GM12878 (cell line): ENCODE measurements around the gene CCDC141. TPM values are rescaled to one million over a fixed set of nuclear protein-coding genes. Genes with fewer than 3 reads are reported as not detected.
A peak's percentile ranks its signal among the peaks of the same experiment; 100 is the strongest.

Experiments
- ATAC-seq: fragments of 200-7000 bp; cut with Tn5 transposase; 3 replicates; pipeline ENCODE4 v1.9.1; 2020; ENCODE audit warnings: mild to moderate bottlenecking, moderate library complexity
- BruUV-seq: library from RNA; stranded (reverse); fragments of 400-500 nt; replicated peaks from 2 replicates; lab custom pipeline; 2021; lab: Mats Ljungman, UMichigan
- CTCF ChIA-PET: fragments of 300-600 bp; sonication (Branson Sonifier 250); formaldehyde crosslinking; extraction: SDS; loops from one replicate; lab custom pipeline; 2021; ENCODE audit warnings: inconsistent platforms; lab: Yijun Ruan, JAX
- POLR2A ChIA-PET: fragments of 350-600 bp; formaldehyde crosslinking; extraction: SDS; loops from one replicate; lab custom pipeline; 2021; ENCODE audit warnings: inconsistent platforms; lab: Charles Lee
- RAD21 ChIA-PET: fragments of 300-600 bp; sonication (Branson Sonifier 250); formaldehyde crosslinking; loops from one replicate; lab custom pipeline; 2023; ENCODE audit warnings: antibody characterized with exemption; ENCODE audit not compliant: unreplicated experiment; lab: Charles Lee
- SMC1A ChIA-PET: fragments of 300-600 bp; sonication (Branson Sonifier 250); formaldehyde crosslinking; loops from one replicate; lab custom pipeline; 2023; ENCODE audit not compliant: unreplicated experiment, uncharacterized antibody; lab: Charles Lee
- DNase-seq: peaks from one replicate; pipeline ENCODE4 v3.0.0-alpha.2; 2011; ENCODE audit warnings: low read depth, low spot score
- FAIRE-seq: peaks from 3 replicates; lab custom pipeline; 2011; peaks lifted over from hg19 to GRCh38; lab: Jason Lieb, UNC
- H2AFZ ChIP-seq: 2 replicates; pipeline ENCODE4 v1.6.0; 2011; ENCODE audit warnings: low read depth, low read length, control low read depth; ENCODE audit not compliant: control insufficient read depth
- H3K27ac ChIP-seq: 2 replicates; pipeline ENCODE4 v1.5.1; 2011; ENCODE audit warnings: control low read depth; ENCODE audit not compliant: control insufficient read depth, insufficient read depth
- H3K27me3 ChIP-seq, 2 experiments: replicated peaks in 1 of 2; 2 replicates each; pipeline versions ENCODE4 v1.6.0 to v1.6.1; 2011; ENCODE audit warnings: low read length in 1 of 2; ENCODE audit not compliant: control insufficient read depth in 2 of 2, insufficient read depth in 2 of 2
- H3K36me3 ChIP-seq, 2 experiments: 2 replicates each; pipeline ENCODE4 v1.5.1; 2011; ENCODE audit warnings: low read length in 1 of 2; ENCODE audit not compliant: control insufficient read depth in 2 of 2, insufficient read depth in 2 of 2
- H3K4me1 ChIP-seq: 2 replicates; pipeline ENCODE4 v1.6.1; 2011; ENCODE audit warnings: mild to moderate bottlenecking, low read length, moderate library complexity, mixed read lengths; ENCODE audit not compliant: control insufficient read depth, insufficient read depth
- H3K4me2 ChIP-seq: 2 replicates; pipeline ENCODE4 v1.6.0; 2011; ENCODE audit warnings: control low read depth; ENCODE audit not compliant: control insufficient read depth, insufficient read depth
- H3K4me3 ChIP-seq: fragments of 200-600 bp; sonication (generic); 2 replicates; pipeline ENCODE4 v1.5.1; 2016
- H3K79me2 ChIP-seq: 2 replicates; pipeline ENCODE4 v1.6.0; 2011; ENCODE audit warnings: low read length; ENCODE audit not compliant: control insufficient read depth, insufficient read depth
- H3K9ac ChIP-seq: 2 replicates; pipeline ENCODE4 v1.8.0; 2011; ENCODE audit warnings: low read length, control low read depth, mixed read lengths; ENCODE audit not compliant: control insufficient read depth, insufficient read depth
- H3K9me3 ChIP-seq: replicated peaks from 3 replicates; pipeline ENCODE4 v1.5.1; 2011; ENCODE audit warnings: mild to moderate bottlenecking, low read length; ENCODE audit not compliant: control insufficient read depth, insufficient read depth
- H4K20me1 ChIP-seq: 2 replicates; pipeline ENCODE4 v1.6.0; 2011; ENCODE audit not compliant: control insufficient read depth, insufficient read depth
- CEBPZ ChIP-seq: fragments of 150-350 bp; IDR thresholded peaks from 2 replicates; pipeline ENCODE4 v1.6.1; 2016; ENCODE audit warnings: low read depth, low read length
- CUX1 ChIP-seq: IDR thresholded peaks from 2 replicates; pipeline ENCODE4 v1.6.1; 2012; ENCODE audit warnings: improper control_type of control experiment, low read depth, low read length; ENCODE audit not compliant: insufficient replicate concordance
- EGR1 ChIP-seq, 2 experiments: IDR thresholded peaks; 1 replicate in 1 of 2; 2 replicates in 1 of 2; pipeline ENCODE4 v1.6.1; 2011 to 2012; ENCODE audit warnings: low read depth in 2 of 2, low read length in 2 of 2, borderline replicate concordance in 1 of 2, mild to moderate bottlenecking in 1 of 2, moderate library complexity in 1 of 2
- LARP7 ChIP-seq: fragments of 450-650 bp; IDR thresholded peaks from 2 replicates; pipeline ENCODE4 v1.6.1; 2017; ENCODE audit warnings: mild to moderate bottlenecking
- MLLT1 ChIP-seq: fragments of 450-650 bp; IDR thresholded peaks from 2 replicates; pipeline ENCODE4 v1.6.1; 2016; ENCODE audit warnings: mild to moderate bottlenecking
- MYB ChIP-seq: fragments of 150-350 bp; IDR thresholded peaks from 2 replicates; pipeline ENCODE4 v1.6.1; 2014; ENCODE audit warnings: mild to moderate bottlenecking, low read depth, low read length, borderline replicate concordance
- NFXL1 ChIP-seq: fragments of 450-650 bp; IDR thresholded peaks from 2 replicates; pipeline ENCODE4 v1.6.1; 2017; ENCODE audit warnings: antibody characterized with exemption, mild to moderate bottlenecking, borderline replicate concordance
- NRF1 ChIP-seq: conservative IDR thresholded peaks from 2 replicates; pipeline ENCODE4 v1.6.1; 2011; ENCODE audit warnings: mild to moderate bottlenecking, low read depth, low read length, improper control_type of control experiment
- PBX3 ChIP-seq: IDR thresholded peaks from 2 replicates; pipeline ENCODE4 v1.6.1; 2011; ENCODE audit warnings: mild to moderate bottlenecking, low read depth, low read length, moderate library complexity; ENCODE audit not compliant: insufficient replicate concordance
- RELA ChIP-seq: fragments of 450-650 bp; IDR thresholded peaks from 2 replicates; pipeline ENCODE4 v1.8.0; 2014; ENCODE audit warnings: borderline replicate concordance; ENCODE audit not compliant: partially characterized antibody
- TAF1 ChIP-seq: IDR thresholded peaks from 2 replicates; pipeline ENCODE4 v1.6.1; 2011; ENCODE audit warnings: mild to moderate bottlenecking, low read depth, low read length, borderline replicate concordance
- WGBS: methylation state at CpG from one replicate; pipeline ENCODE4 v1.1.6; 2016; ENCODE audit warnings: low lambda C conversion rate; ENCODE audit not compliant: insufficient replicate concordance, insufficient coverage; ENCODE audit errors: missing lambda C conversion rate; 5-methylcytosine and 5-hydroxymethylcytosine counted together
- in situ Hi-C: fragments of 300-500 bp; cut with MboI; formaldehyde crosslinking; loops from 9 replicates; pipeline ENCODE4 v1.14.3; 2018; ENCODE audit warnings: mixed read lengths
- intact Hi-C: fragments of 100-400 bp; cut with micrococcal nuclease; formaldehyde crosslinking; loops from one replicate; pipeline ENCODE4 v1.14.2; 2022; ENCODE audit not compliant: unreplicated experiment
- polyA plus RNA-seq, 11 experiments: library from polyadenylated mRNA; depleted of rRNA in 4 of 11; unstranded in 6 of 11; stranded (reverse) in 5 of 11; fragments of >200 nt; fragmentation: Nextera tagmentation in 4 of 11; fragmentation: Illumina TruSeq in 1 of 11; extraction: Ambion mirVana in 4 of 11; extraction: Trizol in 1 of 11; gene quantifications; 1 replicate in 1 of 11; 2 replicates in 10 of 11; pipeline versions ENCODE4 v1.2.1 to v1.2.3, GENCODE V29; 2011 to 2016; ENCODE audit warnings: inconsistent platforms in 2 of 11, missing spikeins in 2 of 11, low read depth in 1 of 11
- total RNA-seq, 4 experiments: library from RNA; depleted of rRNA in 3 of 4; stranded (reverse); fragments of >200 nt in 3 of 4; fragmentation: Illumina TruSeq in 1 of 4; extraction: Trizol in 1 of 4; gene quantifications; 2 replicates each; pipeline versions ENCODE4 v1.2.1 to v1.2.3, GENCODE V29; 2013 to 2021

CCDC141 gene
- total and polyA plus RNA-seq, 10 of the 15 experiments (the other 5 are each of a cell fraction or from before 2014, with no cell fraction given), result 0.84 to 12.5 (median 3.6) TPM

- in situ Hi-C loops, result no loop called here
- Histone ChIP-seq H2AFZ (no peak overlapping the region), H4K20me1 (no peaks in the 10 kb centered on the region), H3K9ac (no peak overlapping the region), H3K4me3 (no peak overlapping the region), H3K27me3 (no peaks in the 10 kb centered on the region), H3K27ac (no peak overlapping the region), H3K4me2 (no peak overlapping the region), H3K4me1 (peaks cover 19% of the 10 kb centered on the region), H3K36me3 (no peaks in the 10 kb centered on the region), H3K9me3 (no peaks in the 10 kb centered on the region; the same call in 2 of the 3 replicates), H3K79me2 (no peaks in the 10 kb centered on the region)
- ChIA-PET CTCF (interaction anchor here (1.5 to 7.1 kb wide), 5 partner anchors 9 to 76 kb away, joined by 3 to 41 read pairs (median 9); partner anchors contain the start of gene CCDC141), SMC1A (interaction anchor here (1.2 to 7.3 kb wide), 6 partner anchors 9 to 99 kb away, joined by 3 to 66 read pairs (median 14); partner anchors contain the start of gene CCDC141), POLR2A (interaction anchor here (1.5 to 3.4 kb wide), 4 partner anchors 9 to 76 kb away, joined by 5 to 22 read pairs (median 8); partner anchors contain the start of gene CCDC141), RAD21 (interaction anchor here (0.7 to 6.0 kb wide), 8 partner anchors 9 to 341 kb away, joined by 3 to 47 read pairs (median 3); partner anchors contain the start of gene CCDC141)
- FAIRE-seq (no peak), DNase-seq (no peak), ATAC-seq (peak; percentile 3; the same call in 2 of the 3 replicates)
- intact Hi-C loops, result loop anchor here (5.0 kb wide), 2 partner anchors 50 to 75 kb away; no protein-coding TSS in a partner anchor
- no TSS peak for BruUV-seq
- 83% methylated on average over 1 of the region's 1 CpG for WGBS
- no peak for TF ChIP-seq LARP7
- no peak for TF ChIP-seq PBX3
- no peak for TF ChIP-seq NFXL1
- no peak for TF ChIP-seq MYB
- no peak for TF ChIP-seq RELA
- TF ChIP-seq EGR1 (IDR thresholded peaks at IDR 0.05; ENCODE audit: borderline replicate concordance in 1 of 2, low read depth in 2 of 2, low read length in 2 of 2), result no peak
- TF ChIP-seq CEBPZ, result no peak
- no peak for TF ChIP-seq MLLT1
- TF ChIP-seq NRF1, result no peak
- no peak for TF ChIP-seq CUX1
- TF ChIP-seq TAF1, result no peak
Measured at GRCh38 chr2:179097131-179097530, 47.2 kb upstream of the CCDC141 start.
